Subcutaneous abdominal adipose tissue (tissue), 5 donors: ENCODE measurements around the gene TNXB.
"Not testable (repeated sequence)": the region's sequence is repeated elsewhere in the genome, so short reads cannot be mapped to it uniquely, and the experiment has no call there.

Experiments
- H3K27ac ChIP-seq: one replicate; pipeline ENCODE4 v1.7.0; 2013; ENCODE audit warnings: low read depth, mild to moderate bottlenecking, inconsistent platforms, low read length, moderate library complexity
- H3K27me3 ChIP-seq, 5 donors: one replicate each; pipeline ENCODE4 v1.7.0; 2013; ENCODE audit warnings: low read length in 5 of 5, inconsistent platforms in 1 of 5; ENCODE audit not compliant: control insufficient read depth in 5 of 5, insufficient read depth in 4 of 5
- H3K36me3 ChIP-seq, 5 donors: one replicate each; pipeline ENCODE4 v1.7.0; 2013; ENCODE audit warnings: low read length in 5 of 5; ENCODE audit not compliant: control insufficient read depth in 5 of 5, insufficient read depth in 5 of 5
- H3K4me1 ChIP-seq, 5 donors: one replicate each; pipeline ENCODE4 v1.7.0; 2013; ENCODE audit warnings: low read length in 5 of 5, mild to moderate bottlenecking in 3 of 5, moderate library complexity in 1 of 5; ENCODE audit not compliant: control insufficient read depth in 5 of 5, insufficient read depth in 5 of 5
- H3K4me3 ChIP-seq, 5 donors: one replicate each; pipeline ENCODE4 v1.7.0; 2013; ENCODE audit warnings: low read length in 5 of 5, low read depth in 1 of 5
- H3K9ac ChIP-seq, 5 donors: one replicate each; pipeline ENCODE4 v1.7.0; 2013; ENCODE audit warnings: low read length in 5 of 5, mild to moderate bottlenecking in 4 of 5, moderate library complexity in 3 of 5
- H3K9me3 ChIP-seq, 5 donors: one replicate each; pipeline ENCODE4 v1.7.0; 2013; ENCODE audit warnings: low read length in 5 of 5; ENCODE audit not compliant: control insufficient read depth in 5 of 5
- donor health status: healthy.
- donor health status: healthy.
- donor health status: healthy.
- donor health status: healthy.
- donor health status: healthy.

TNXB gene

DNA sequence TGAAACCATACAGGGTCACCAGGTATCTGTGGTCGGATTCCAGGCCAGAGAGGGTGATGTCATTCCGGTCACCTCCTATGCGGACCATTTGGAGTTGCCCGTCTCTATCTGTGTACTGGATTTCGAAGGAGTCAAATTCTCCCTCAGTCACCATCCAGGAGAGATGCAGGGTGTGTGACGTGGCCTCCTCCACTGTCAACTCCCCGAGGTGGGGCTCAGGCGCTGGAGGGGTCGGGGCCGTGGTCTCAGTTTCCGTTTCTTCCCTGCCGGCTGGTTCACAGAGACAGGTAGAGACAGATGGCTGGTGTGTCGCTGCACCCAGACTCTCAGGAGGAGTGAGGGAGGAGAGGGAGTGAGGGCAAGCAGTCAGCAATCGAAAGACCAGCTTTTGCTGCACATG lies 40.3 kb downstream of the TNXB start:
- H3K27ac ChIP-seq: no peak overlapping the region

DNA sequence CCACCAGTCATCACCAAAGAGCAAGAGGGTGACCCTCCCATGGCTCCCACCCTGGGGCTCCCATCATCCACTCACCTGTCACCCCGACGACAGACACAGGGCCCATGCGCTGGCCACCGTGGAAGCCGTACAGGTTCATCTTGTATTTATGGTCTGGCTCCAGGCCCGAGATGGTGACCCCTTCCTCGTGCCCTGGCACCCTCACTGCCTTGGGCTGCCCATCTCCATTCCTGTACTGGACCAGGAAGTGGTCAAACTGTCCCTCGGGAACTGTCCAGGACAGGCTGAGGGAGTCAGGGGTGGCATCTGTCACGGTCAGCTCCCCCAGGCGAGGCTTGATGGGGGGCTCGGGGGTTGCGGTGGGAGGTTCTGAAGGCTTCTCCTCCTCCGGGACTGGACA lies 40.8 kb downstream of the TNXB start:
- Histone ChIP-seq H3K36me3 (peaks cover 0 to 56% (median 38%) of the 10 kb centered on the region in 5 donors), H3K27me3 (peaks cover 0 to 11% (median 0%) of the 10 kb centered on the region in 5 donors), H3K4me1 (peaks cover 0 to 16% (median 13%) of the 10 kb centered on the region in 5 donors)
- not testable (repeated sequence) for H3K9ac ChIP-seq, H3K9me3 ChIP-seq, H3K27ac ChIP-seq, H3K4me3 ChIP-seq

More for the DNA sequence above, 40.3 kb downstream of the TNXB start:
- peaks cover 0 to 11% (median 0%) of the 10 kb centered on the region in 5 donors for H3K27me3 ChIP-seq
- no peak overlapping the region for H3K4me3 ChIP-seq
- H3K4me1 ChIP-seq: peaks cover 0 to 16% (median 13%) of the 10 kb centered on the region in 5 donors
- H3K36me3 ChIP-seq: peaks cover 0 to 56% (median 43%) of the 10 kb centered on the region in 5 donors
- no peaks in the 10 kb centered on the region for H3K9me3 ChIP-seq
- H3K9ac ChIP-seq: no peak overlapping the region

DNA sequence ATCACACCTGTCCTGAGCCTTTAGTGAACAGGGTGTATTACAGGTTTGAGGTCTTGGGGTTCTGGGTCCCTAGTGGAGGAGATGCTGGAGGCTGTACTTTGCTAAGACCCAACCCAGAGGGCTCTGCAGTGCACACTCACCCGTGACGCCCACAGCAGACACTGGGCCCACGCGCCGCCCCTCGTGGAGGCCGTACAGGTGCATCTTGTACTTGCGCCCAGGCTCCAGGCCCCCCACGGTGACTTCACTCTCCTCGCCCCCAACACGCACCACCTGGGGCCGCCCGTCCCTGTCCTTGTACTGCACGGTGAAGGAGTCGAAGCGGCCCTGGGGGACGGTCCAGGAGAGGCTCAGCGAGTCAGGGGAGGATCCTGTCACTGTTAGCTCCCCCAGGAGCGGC lies 41.6 kb downstream of the TNXB start:
- H3K9me3 ChIP-seq, H3K4me3 ChIP-seq, H3K27ac ChIP-seq, H3K9ac ChIP-seq: not testable (repeated sequence)
- peaks cover 0 to 55% (median 38%) of the 10 kb centered on the region in 5 donors for H3K36me3 ChIP-seq
- H3K27me3 ChIP-seq: peaks cover 0 to 11% (median 0%) of the 10 kb centered on the region in 5 donors
- H3K4me1 ChIP-seq: peaks cover 0 to 16% (median 13%) of the 10 kb centered on the region in 5 donors

DNA sequence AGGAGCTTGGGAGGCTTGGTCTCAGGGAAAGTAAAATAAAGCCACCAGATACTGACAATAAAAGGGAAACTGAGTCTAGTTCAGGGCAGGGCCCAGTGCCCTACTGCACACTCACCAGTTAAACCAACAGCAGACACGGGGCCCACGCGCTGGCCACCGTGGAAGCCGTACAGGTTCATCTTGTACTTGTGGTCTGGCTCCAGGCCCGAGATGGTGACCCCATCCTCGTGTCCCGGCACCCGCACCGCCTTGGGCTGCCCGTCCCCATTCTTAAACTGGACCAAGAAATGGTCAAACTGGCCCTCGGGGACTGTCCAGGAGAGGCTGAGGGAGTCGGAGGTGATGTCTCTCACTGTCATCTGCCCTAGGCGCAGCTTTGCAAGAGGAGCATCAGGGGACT lies 44.4 kb downstream of the TNXB start:
- Histone ChIP-seq H3K4me1 (no peaks in the 10 kb centered on the region), H3K27ac (no peak overlapping the region), H3K9me3 (no peaks in the 10 kb centered on the region), H3K4me3 (no peak overlapping the region), H3K36me3 (peaks cover 0 to 50% (median 41%) of the 10 kb centered on the region in 5 donors), H3K27me3 (peaks cover 0 to 5% (median 0%) of the 10 kb centered on the region in 5 donors), H3K9ac (no peak overlapping the region)

DNA sequence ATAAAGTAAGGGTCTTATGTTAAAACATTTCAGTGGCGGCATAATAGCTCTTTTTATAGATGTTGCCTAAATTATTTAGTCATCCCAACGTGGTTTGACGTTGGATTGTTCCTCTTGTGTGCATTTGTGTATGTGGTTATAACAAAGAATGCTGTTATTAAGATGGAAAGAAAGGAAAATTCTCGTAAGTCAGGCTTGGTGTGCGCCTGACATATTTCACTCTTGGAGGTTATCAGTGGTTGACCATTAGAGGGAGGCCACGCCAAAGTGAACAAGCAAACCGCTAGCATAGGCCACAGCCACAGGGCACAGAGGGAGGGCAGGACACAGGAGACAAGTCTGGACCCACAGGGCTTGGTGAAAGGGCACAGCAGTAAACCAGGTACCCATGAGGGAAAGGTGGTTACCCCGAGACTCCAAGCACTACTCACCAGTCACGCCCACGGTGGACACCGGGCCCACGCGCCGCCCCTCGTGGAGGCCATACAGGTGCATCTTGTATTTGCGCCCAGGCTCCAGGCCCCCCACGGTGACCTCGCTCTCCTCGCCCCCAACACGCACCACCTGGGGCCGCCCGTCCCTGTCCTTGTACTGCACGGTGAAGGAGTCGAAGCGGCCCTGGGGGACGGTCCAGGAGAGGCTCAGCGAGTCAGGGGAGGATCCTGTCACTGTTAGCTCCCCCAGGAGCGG lies 48.0 kb downstream of the TNXB start:
- Histone ChIP-seq H3K4me3 (no peak overlapping the region), H3K9ac (no peak overlapping the region), H3K27me3 (no peaks in the 10 kb centered on the region), H3K36me3 (peaks cover 0 to 54% (median 30%) of the 10 kb centered on the region in 5 donors), H3K27ac (no peak overlapping the region), H3K4me1 (peaks cover 0 to 11% (median 7%) of the 10 kb centered on the region in 5 donors), H3K9me3 (no peaks in the 10 kb centered on the region)

DNA sequence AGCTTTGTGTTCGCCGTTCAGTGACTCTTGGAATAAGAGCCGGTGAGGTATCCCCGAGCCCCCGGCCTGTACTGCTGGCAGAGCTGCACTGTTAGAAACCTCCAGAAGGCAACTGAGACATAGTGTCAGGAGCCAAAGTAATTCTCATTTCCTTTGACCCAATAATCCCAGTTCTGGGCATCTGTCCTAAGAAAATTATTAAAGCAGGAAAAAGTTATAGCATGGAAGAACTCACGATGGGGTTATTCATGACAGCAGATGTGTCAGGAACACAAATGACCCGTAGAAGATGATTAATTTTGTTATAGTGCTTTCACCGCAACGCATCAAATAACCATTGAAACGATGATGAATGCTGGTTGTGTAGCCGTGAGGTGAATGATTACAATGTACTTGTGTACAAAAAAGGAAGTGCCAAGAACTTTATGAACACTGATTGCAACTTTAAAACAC lies 50.6 kb downstream of the TNXB start:
- no peaks in the 10 kb centered on the region for H3K27me3 ChIP-seq
- H3K36me3 ChIP-seq: peaks cover 0 to 52% (median 30%) of the 10 kb centered on the region in 5 donors
- no peak overlapping the region for H3K27ac ChIP-seq
- no peak overlapping the region for H3K4me3 ChIP-seq
- peaks cover 0 to 11% (median 7%) of the 10 kb centered on the region in 5 donors for H3K4me1 ChIP-seq
- H3K9ac ChIP-seq: no peak overlapping the region
- no peaks in the 10 kb centered on the region for H3K9me3 ChIP-seq

DNA sequence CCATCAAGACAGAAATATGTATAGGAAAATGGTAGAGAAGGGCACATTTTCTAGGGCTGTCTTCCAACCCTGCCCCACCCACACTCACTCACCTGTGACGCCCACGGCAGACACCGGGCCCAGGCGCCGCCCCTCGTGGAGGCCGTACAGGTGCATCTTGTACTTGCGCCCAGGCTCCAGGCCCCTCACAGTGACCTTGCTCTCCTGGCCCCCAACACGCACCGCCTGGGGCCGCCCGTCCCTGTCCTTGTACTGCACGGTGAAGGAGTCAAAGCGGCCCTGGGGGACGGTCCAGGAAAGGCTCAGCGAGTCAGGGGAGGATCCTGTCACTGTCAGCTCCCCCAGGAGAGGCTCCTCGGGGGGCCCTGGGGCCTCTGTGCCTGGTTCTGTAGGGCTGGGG lies 51.2 kb downstream of the TNXB start:
- peaks cover 0 to 52% (median 30%) of the 10 kb centered on the region in 5 donors for H3K36me3 ChIP-seq
- H3K9me3 ChIP-seq: no peaks in the 10 kb centered on the region
- H3K27ac ChIP-seq: no peak overlapping the region
- no peaks in the 10 kb centered on the region for H3K27me3 ChIP-seq
- H3K4me3 ChIP-seq: no peak overlapping the region
- H3K9ac ChIP-seq: no peak overlapping the region
- peaks cover 0 to 11% (median 7%) of the 10 kb centered on the region in 5 donors for H3K4me1 ChIP-seq

DNA sequence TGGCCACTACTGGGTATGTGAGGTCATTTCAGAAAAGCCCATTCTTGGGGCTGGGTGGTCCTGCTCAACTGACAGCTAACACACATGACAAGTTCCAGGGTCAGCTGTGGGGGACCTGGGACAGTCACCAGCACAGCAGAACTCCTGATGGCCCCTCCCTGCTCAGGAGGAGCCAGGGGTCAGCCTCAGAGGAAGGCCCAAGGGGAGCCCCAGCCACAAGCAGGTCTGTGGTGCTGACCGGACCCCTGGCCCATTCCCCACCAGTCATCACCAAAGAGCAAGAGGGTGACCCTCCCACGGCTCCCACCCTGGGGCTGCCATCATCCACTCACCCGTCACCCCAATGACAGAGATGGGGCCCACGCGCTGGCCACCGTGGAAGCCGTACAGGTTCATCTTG lies 52.9 kb downstream of the TNXB start:
- Histone ChIP-seq H3K9me3 (no peaks in the 10 kb centered on the region), H3K27ac (no peak overlapping the region), H3K36me3 (peaks cover 0 to 47% (median 19%) of the 10 kb centered on the region in 5 donors), H3K9ac (no peak overlapping the region), H3K4me3 (no peak overlapping the region), H3K27me3 (no peaks in the 10 kb centered on the region), H3K4me1 (peaks cover 0 to 11% (median 7%) of the 10 kb centered on the region in 5 donors)

DNA sequence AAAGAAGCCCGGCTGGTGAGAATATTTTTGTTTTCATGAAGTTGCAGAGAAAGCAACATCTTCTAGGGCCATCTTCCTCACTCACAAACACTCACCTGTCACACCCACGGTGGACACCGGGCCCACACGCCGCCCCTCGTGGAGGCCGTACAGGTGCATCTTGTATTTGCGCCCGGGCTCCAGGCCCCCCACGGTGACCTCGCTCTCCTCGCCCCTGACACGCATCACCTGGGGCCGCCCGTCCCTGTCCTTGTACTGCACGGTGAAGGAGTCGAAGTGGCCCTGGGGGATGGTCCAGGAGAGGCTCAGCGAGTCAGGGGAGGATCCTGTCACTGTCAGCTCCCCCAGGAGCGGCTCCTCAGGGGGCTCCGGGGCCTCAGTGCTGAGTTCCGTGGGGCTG lies 53.4 kb downstream of the TNXB start:
- not testable (repeated sequence) for H3K27me3 ChIP-seq
- peaks cover 0 to 50% (median 17%) of the 10 kb centered on the region in 5 donors for H3K36me3 ChIP-seq

DNA sequence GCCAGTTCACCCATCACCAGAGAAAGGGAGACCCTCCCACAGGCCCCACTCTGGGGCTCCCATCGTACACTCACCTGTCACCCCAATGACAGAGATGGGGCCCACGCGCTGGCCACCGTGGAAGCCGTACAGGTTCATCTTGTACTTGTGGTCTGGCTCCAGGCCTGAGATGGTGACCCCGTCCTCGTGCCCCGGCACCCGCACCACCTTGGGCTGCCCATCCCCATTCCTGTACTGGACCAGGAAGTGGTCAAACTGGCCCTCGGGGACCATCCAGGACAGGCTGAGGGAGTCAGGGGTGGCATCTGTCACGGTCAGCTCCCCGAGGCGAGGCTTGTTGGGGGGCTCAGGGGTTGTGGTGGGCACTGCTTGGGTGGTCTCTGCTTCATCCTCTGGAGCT lies 55.8 kb downstream of the TNXB start:
- peaks cover 0 to 46% (median 20%) of the 10 kb centered on the region in 5 donors for H3K36me3 ChIP-seq
- not testable (repeated sequence) for H3K9me3 ChIP-seq, H3K27ac ChIP-seq, H3K27me3 ChIP-seq, H3K4me1 ChIP-seq, H3K4me3 ChIP-seq, H3K9ac ChIP-seq

More for the DNA sequence above, 53.4 kb downstream of the TNXB start:
- H3K4me1 ChIP-seq: peaks cover 0 to 11% (median 7%) of the 10 kb centered on the region in 5 donors
- not testable (repeated sequence) for H3K9me3 ChIP-seq, H3K9ac ChIP-seq, H3K4me3 ChIP-seq, H3K27ac ChIP-seq
